Mammary epithelial cell (primary cell): ENCODE results near the gene GP9.

Experiments
- CTCF ChIP-seq, 2 donors: IDR thresholded peaks in 1 of 2; conservative IDR thresholded peaks in 1 of 2; 2 replicates each; pipeline ENCODE4 v1.5.1; 2011 to 2012; ENCODE audit warnings: inconsistent platforms in 2 of 2, low read length in 2 of 2, mild to moderate bottlenecking in 2 of 2, control low read depth in 1 of 2, low read depth in 1 of 2; ENCODE audit not compliant: insufficient read depth in 1 of 2; ENCODE audit errors: extremely low read depth in 1 of 2
- EZH2 ChIP-seq: IDR thresholded peaks from 2 replicates; pipeline ENCODE4 v1.6.1; 2012; ENCODE audit warnings: low read length, inconsistent platforms, borderline replicate concordance

GRCh38 chr3:129022114-129023007, 38.2 kb upstream of the GP9 start:
- TF ChIP-seq CTCF (conservative IDR thresholded peaks at IDR 0.05 in 1 of 2, IDR thresholded peaks at IDR 0.05 in 1 of 2; ENCODE audit: extremely low read depth in 1 of 2, insufficient read depth in 1 of 2, low read depth in 1 of 2, low read length in 2 of 2) (no peak), EZH2 (no peak)
